ENCODE measurements around the gene GRID1.

DNA sequence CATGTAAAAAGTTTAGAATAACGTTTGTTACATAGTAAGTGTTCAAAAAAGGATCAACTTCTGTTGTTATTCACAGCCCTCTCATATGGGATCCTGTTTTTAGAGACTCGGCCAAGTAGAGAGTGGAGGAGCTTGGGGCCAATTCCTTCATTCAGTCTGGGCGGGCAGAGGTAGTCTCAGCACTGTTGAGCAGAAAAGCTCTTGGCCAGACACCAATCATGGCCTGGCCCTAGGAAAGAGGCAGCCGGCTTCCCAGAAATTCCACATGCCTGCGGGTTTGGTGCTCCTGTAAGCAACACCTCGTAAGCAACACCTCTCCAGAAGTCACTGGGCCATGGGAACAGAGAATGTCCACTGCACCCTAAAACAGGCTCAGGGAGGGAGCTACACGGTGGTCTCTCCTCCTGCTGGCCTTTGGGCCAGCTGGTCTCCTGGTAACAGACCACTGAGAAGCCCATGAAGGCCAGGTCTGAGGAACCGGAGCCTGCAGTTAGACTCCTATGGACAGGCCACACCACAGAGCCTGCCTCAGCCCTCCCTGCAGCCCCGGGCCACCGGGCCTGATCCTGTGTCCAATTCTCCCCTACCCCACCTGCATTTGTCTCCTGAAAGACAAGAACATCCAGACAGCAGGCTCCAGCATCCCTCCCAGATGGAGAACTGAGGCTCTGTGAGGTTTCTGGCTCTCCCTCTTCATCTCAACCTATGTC is 149.1 kb downstream of the GRID1 start:
- TF ChIP-seq, protein P1, sequence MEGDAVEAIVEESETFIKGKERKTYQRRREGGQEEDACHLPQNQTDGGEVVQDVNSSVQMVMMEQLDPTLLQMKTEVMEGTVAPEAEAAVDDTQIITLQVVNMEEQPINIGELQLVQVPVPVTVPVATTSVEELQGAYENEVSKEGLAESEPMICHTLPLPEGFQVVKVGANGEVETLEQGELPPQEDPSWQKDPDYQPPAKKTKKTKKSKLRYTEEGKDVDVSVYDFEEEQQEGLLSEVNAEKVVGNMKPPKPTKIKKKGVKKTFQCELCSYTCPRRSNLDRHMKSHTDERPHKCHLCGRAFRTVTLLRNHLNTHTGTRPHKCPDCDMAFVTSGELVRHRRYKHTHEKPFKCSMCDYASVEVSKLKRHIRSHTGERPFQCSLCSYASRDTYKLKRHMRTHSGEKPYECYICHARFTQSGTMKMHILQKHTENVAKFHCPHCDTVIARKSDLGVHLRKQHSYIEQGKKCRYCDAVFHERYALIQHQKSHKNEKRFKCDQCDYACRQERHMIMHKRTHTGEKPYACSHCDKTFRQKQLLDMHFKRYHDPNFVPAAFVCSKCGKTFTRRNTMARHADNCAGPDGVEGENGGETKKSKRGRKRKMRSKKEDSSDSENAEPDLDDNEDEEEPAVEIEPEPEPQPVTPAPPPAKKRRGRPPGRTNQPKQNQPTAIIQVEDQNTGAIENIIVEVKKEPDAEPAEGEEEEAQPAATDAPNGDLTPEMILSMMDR (IDR thresholded peaks at IDR 0.05; ENCODE audit: low read length) = no peak
- no peak for TF ChIP-seq EZH2 (IDR thresholded peaks at IDR 0.05; ENCODE audit: borderline replicate concordance, low read length)
